Endothelial cell of umbilical vein (primary cell): ENCODE measurements around the gene DTD1.

Experiments used
- EZH2 ChIP-seq: IDR thresholded peaks from 2 replicates; pipeline ENCODE4 v1.6.1; 2012; ENCODE audit warnings: borderline replicate concordance, low read depth, mild to moderate bottlenecking, moderate library complexity, low read length, inconsistent platforms; ENCODE audit not compliant: severe bottlenecking
- GATA2 ChIP-seq: IDR thresholded peaks from 2 replicates; pipeline ENCODE4 v1.7.0; 2011; ENCODE audit warnings: low read depth, mild to moderate bottlenecking, moderate library complexity, mixed read lengths, low read length; ENCODE audit not compliant: insufficient read length, insufficient read depth
- POLR2A ChIP-seq: IDR thresholded peaks from 2 replicates; pipeline ENCODE4 v1.6.1; 2012; ENCODE audit warnings: low read depth, mild to moderate bottlenecking, control low read depth, low read length
- POLR2AphosphoS5 ChIP-seq: IDR thresholded peaks from 2 replicates; pipeline ENCODE4 v1.6.1; 2012; ENCODE audit warnings: low read depth, mild to moderate bottlenecking, control low read depth, low read length, moderate library complexity; ENCODE audit not compliant: insufficient read depth
- TF ChIP-seq, protein P1 (sequence below), 2 donors: IDR thresholded peaks; 1 replicate in 1 of 2; 2 replicates in 1 of 2; pipeline ENCODE4 v1.5.1; 2011; ENCODE audit warnings: low read length in 2 of 2, mild to moderate bottlenecking in 2 of 2, moderate library complexity in 2 of 2, control low read depth in 1 of 2, inconsistent platforms in 1 of 2, low read depth in 1 of 2; ENCODE audit not compliant: insufficient read depth in 1 of 2; ENCODE audit errors: extremely low read depth in 1 of 2

DNA sequence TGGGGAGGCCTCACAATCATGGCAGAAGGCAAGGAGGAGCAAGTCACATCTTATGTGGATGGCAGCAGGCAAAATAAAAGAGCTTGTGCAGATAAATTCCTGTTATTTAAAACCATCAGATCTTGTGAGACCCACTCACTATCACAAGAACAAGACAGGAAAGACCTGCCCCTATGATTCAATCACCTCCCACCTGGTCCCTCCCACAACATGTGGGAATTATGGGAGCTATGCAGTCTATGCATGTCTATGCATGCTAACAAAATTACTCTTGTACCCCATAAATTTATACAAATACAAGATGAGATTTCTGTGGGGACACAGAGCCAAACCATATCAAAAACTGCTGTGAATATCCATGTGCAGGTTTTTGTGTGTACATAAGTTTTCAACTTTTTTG, 200.2 kb downstream of the DTD1 start:
- TF ChIP-seq, protein P1, sequence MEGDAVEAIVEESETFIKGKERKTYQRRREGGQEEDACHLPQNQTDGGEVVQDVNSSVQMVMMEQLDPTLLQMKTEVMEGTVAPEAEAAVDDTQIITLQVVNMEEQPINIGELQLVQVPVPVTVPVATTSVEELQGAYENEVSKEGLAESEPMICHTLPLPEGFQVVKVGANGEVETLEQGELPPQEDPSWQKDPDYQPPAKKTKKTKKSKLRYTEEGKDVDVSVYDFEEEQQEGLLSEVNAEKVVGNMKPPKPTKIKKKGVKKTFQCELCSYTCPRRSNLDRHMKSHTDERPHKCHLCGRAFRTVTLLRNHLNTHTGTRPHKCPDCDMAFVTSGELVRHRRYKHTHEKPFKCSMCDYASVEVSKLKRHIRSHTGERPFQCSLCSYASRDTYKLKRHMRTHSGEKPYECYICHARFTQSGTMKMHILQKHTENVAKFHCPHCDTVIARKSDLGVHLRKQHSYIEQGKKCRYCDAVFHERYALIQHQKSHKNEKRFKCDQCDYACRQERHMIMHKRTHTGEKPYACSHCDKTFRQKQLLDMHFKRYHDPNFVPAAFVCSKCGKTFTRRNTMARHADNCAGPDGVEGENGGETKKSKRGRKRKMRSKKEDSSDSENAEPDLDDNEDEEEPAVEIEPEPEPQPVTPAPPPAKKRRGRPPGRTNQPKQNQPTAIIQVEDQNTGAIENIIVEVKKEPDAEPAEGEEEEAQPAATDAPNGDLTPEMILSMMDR (IDR thresholded peaks at IDR 0.05; ENCODE audit: extremely low read depth in 1 of 2, insufficient read depth in 1 of 2, low read depth in 1 of 2, low read length in 2 of 2), result no peak
- TF ChIP-seq EZH2 (no peak), POLR2AphosphoS5 (no peak), POLR2A (no peak), GATA2 (no peak)
